Endothelial cell of umbilical vein (primary cell): Measurements from ENCODE around the gene PTPRH. TPM values are rescaled to one million over a fixed set of nuclear protein-coding genes. Genes with fewer than 3 reads are reported as not detected.

ENCODE experiments used
- BruUV-seq: library from RNA; stranded (reverse); fragments of 400-500 nt; replicated peaks from 2 replicates; lab custom pipeline; 2021; lab: Mats Ljungman, UMichigan
- CTCF ChIA-PET: fragments of 300-600, 350-600 bp; sonication (Branson Sonifier 250); formaldehyde crosslinking; loops from one replicate; lab custom pipeline; 2021; ENCODE audit warnings: antibody characterized with exemption, inconsistent platforms; lab: Charles Lee
- POLR2A ChIA-PET: fragments of 300-600, 350-600 bp; sonication (Branson Sonifier 250); formaldehyde crosslinking; loops from one replicate; lab custom pipeline; 2021; ENCODE audit warnings: antibody characterized with exemption, inconsistent platforms; lab: Charles Lee
- DNase-seq: peaks from one replicate; pipeline ENCODE4 v3.0.0-alpha.2; 2011; ENCODE audit warnings: low read depth, low spot score
- FAIRE-seq: peaks from 2 replicates; lab custom pipeline; 2011; peaks lifted over from hg19 to GRCh38; lab: Jason Lieb, UNC
- H2AFZ ChIP-seq: 2 replicates; pipeline ENCODE4 v1.6.0; 2012; ENCODE audit warnings: low read depth, low read length, control low read depth, inconsistent platforms
- H3K27ac ChIP-seq: 2 replicates; pipeline ENCODE4 v1.5.1; 2011; ENCODE audit warnings: low read depth, mild to moderate bottlenecking, control low read depth, low read length, moderate library complexity; ENCODE audit not compliant: insufficient read depth
- H3K27me3 ChIP-seq, 2 experiments: 2 replicates each; pipeline versions ENCODE4 v1.6.0 to v1.6.1; 2011; ENCODE audit warnings: low read length in 2 of 2, mixed read lengths in 1 of 2; ENCODE audit not compliant: control insufficient read depth in 2 of 2, insufficient read depth in 2 of 2
- H3K36me3 ChIP-seq, 2 experiments: 2 replicates in 1 of 2; 3 replicates in 1 of 2; pipeline ENCODE4 v1.5.1; 2011; ENCODE audit warnings: low read length in 2 of 2, mild to moderate bottlenecking in 1 of 2, moderate library complexity in 1 of 2; ENCODE audit not compliant: control insufficient read depth in 2 of 2, insufficient read depth in 2 of 2; ENCODE audit errors: extremely low read depth in 1 of 2
- H3K4me1 ChIP-seq: 3 replicates; pipeline ENCODE4 v1.5.1; 2011; ENCODE audit warnings: mild to moderate bottlenecking, low read length; ENCODE audit not compliant: control insufficient read depth, insufficient read depth; ENCODE audit errors: extremely low read depth
- H3K4me2 ChIP-seq: 2 replicates; pipeline ENCODE4 v1.6.1; 2011; ENCODE audit warnings: low read length, control low read depth, mixed read lengths; ENCODE audit not compliant: insufficient read depth
- H3K4me3 ChIP-seq, 3 experiments: fragments of 200-600 bp in 1 of 3; sonication (generic), shearing (Covaris generic) in 1 of 3; replicated peaks in 1 of 3; 2 replicates each; pipeline ENCODE4 v1.5.1; 2011 to 2016; ENCODE audit warnings: control low read depth in 3 of 3, low read length in 3 of 3, mild to moderate bottlenecking in 2 of 3, inconsistent platforms in 1 of 3, low read depth in 1 of 3, moderate library complexity in 1 of 3; ENCODE audit not compliant: insufficient read depth in 1 of 3
- H3K79me2 ChIP-seq: 2 replicates; pipeline ENCODE4 v1.6.0; 2012; ENCODE audit warnings: low read length, inconsistent platforms; ENCODE audit not compliant: control insufficient read depth, insufficient read depth
- H3K9ac ChIP-seq: replicated peaks from 2 replicates; pipeline ENCODE3; 2011; ENCODE audit warnings: low read length, control low read depth; ENCODE audit not compliant: insufficient read depth; ENCODE audit errors: extremely low read depth
- H3K9me1 ChIP-seq: replicated peaks from 3 replicates; pipeline ENCODE4 v1.6.0; 2011; ENCODE audit warnings: mild to moderate bottlenecking, low read length; ENCODE audit not compliant: control insufficient read depth, insufficient read depth; ENCODE audit errors: extremely low read depth
- H3K9me3 ChIP-seq: replicated peaks from 2 replicates; pipeline ENCODE4 v1.5.1; 2012; ENCODE audit warnings: low read length, inconsistent platforms; ENCODE audit not compliant: control insufficient read depth, insufficient read depth
- H4K20me1 ChIP-seq: replicated peaks from 2 replicates; pipeline ENCODE3; 2011; ENCODE audit warnings: mild to moderate bottlenecking, low read length; ENCODE audit not compliant: control insufficient read depth, insufficient read depth; ENCODE audit errors: extremely low read depth
- CTCF ChIP-seq, 2 donors: IDR thresholded peaks; 1 replicate in 1 of 2; 2 replicates in 1 of 2; pipeline ENCODE4 v1.5.1; 2011; ENCODE audit warnings: low read length in 2 of 2, mild to moderate bottlenecking in 2 of 2, moderate library complexity in 2 of 2, control low read depth in 1 of 2, inconsistent platforms in 1 of 2, low read depth in 1 of 2; ENCODE audit not compliant: insufficient read depth in 1 of 2; ENCODE audit errors: extremely low read depth in 1 of 2
- EZH2 ChIP-seq: IDR thresholded peaks from 2 replicates; pipeline ENCODE4 v1.6.1; 2012; ENCODE audit warnings: borderline replicate concordance, low read depth, mild to moderate bottlenecking, moderate library complexity, low read length, inconsistent platforms; ENCODE audit not compliant: severe bottlenecking
- FOS ChIP-seq: IDR thresholded peaks from 2 replicates; pipeline ENCODE4 v1.6.1; 2011; ENCODE audit warnings: mild to moderate bottlenecking, low read length, moderate library complexity, borderline replicate concordance; ENCODE audit not compliant: insufficient read depth
- GATA2 ChIP-seq: IDR thresholded peaks from 2 replicates; pipeline ENCODE4 v1.7.0; 2011; ENCODE audit warnings: low read depth, mild to moderate bottlenecking, moderate library complexity, mixed read lengths, low read length; ENCODE audit not compliant: insufficient read length, insufficient read depth
- JUN ChIP-seq: IDR thresholded peaks from 2 replicates; pipeline ENCODE4 v1.6.1; 2011; ENCODE audit warnings: borderline replicate concordance, low read depth; ENCODE audit not compliant: insufficient read length, insufficient read depth
- MAX ChIP-seq: IDR thresholded peaks from 2 replicates; pipeline ENCODE4 v1.6.1; 2011; ENCODE audit not compliant: insufficient read depth, insufficient read length
- MYC ChIP-seq: IDR thresholded peaks from one replicate; pipeline ENCODE4 v1.6.1; 2011; ENCODE audit warnings: mild to moderate bottlenecking, low read depth, low read length
- POLR2A ChIP-seq: IDR thresholded peaks from 2 replicates; pipeline ENCODE4 v1.6.1; 2012; ENCODE audit warnings: low read depth, mild to moderate bottlenecking, control low read depth, low read length
- POLR2AphosphoS5 ChIP-seq: IDR thresholded peaks from 2 replicates; pipeline ENCODE4 v1.6.1; 2012; ENCODE audit warnings: low read depth, mild to moderate bottlenecking, control low read depth, low read length, moderate library complexity; ENCODE audit not compliant: insufficient read depth
- dilution Hi-C: fragments of 300-500 bp; cut with MboI; formaldehyde crosslinking; loops from one replicate; pipeline ENCODE4 v1.15.0; 2019; ENCODE audit warnings: low sequenced_read_pairs; ENCODE audit not compliant: extremely low pct_ligation_motif_present
- intact Hi-C: fragments of 100-400 bp; cut with micrococcal nuclease; formaldehyde crosslinking; loops from one replicate; pipeline ENCODE4 v1.10.0; 2022
- polyA plus RNA-seq, 4 experiments: library from polyadenylated mRNA; depleted of rRNA in 3 of 4; stranded (reverse) in 3 of 4; unstranded in 1 of 4; fragments of >200 nt; gene quantifications; 2 replicates each; pipeline versions ENCODE4 v1.2.1 to v1.2.3, GENCODE V29; 2011 to 2012; ENCODE audit warnings: missing spikeins in 1 of 4
- total RNA-seq: library from RNA; stranded (reverse); gene quantifications from 2 replicates; pipeline ENCODE4 v1.2.3, GENCODE V29; 2021

The PTPRH gene
- total and polyA plus RNA-seq, 2 donors (not counting 3 experiments of a cell fraction or from before 2014, with no cell fraction given) = 0.14 to 1.00 TPM

- Histone ChIP-seq H3K9me3 (no peaks in the 10 kb centered on the region), H3K27ac (no peak overlapping the region), H3K9me1 (no peaks in the 10 kb centered on the region), H2AFZ (no peak overlapping the region), H3K36me3 (no peaks in the 10 kb centered on the region), H3K27me3 (no peaks in the 10 kb centered on the region), H4K20me1 (no peaks in the 10 kb centered on the region), H3K4me2 (no peak overlapping the region), H3K4me1 (peaks cover 65% of the 10 kb centered on the region), H3K79me2 (peaks cover 76% of the 10 kb centered on the region), H3K9ac (no peak overlapping the region), H3K4me3 (no peak overlapping the region)
- no TSS peak for BruUV-seq
- intact Hi-C loops = loop anchor here (10.0 kb wide), 1 partner anchor 349 kb away; the partner anchor contains the start of genes ZNF524 and ZNF865
- no peak for FAIRE-seq
- DNase-seq = no peak
- dilution Hi-C loops = no loop called here
- ChIA-PET CTCF (interaction anchor here (1.1 kb wide), 1 partner anchor 9 kb away, joined by 3 read pairs; no protein-coding TSS in a partner anchor), POLR2A (no interaction called here)
- TF ChIP-seq FOS (peak; percentile 28), CTCF (IDR thresholded peaks at IDR 0.05; ENCODE audit: extremely low read depth in 1 of 2, insufficient read depth in 1 of 2, low read depth in 1 of 2, low read length in 2 of 2) (no peak)
These were observed 46.5 kb upstream of the PTPRH start for GRCh38 chr19:55255618-55256423.

- CTCF ChIA-PET = interaction anchor here (0.9 to 1.5 kb wide), 6 partner anchors 26 to 113 kb away, joined by 3 to 5 read pairs (median 4); partner anchors contain the start of gene HSPBP1
- Histone ChIP-seq H3K4me1 (peaks cover 61% of the 10 kb centered on the region), H3K4me2 (peak overlapping the region; percentile 67), H2AFZ (no peak overlapping the region), H3K9me3 (no peaks in the 10 kb centered on the region), H3K27ac (peak overlapping the region; percentile 28), H3K4me3 (peak overlapping the region in 1 of 3 experiments; percentile 37), H3K79me2 (peaks cover 88% of the 10 kb centered on the region), H3K36me3 (no peaks in the 10 kb centered on the region), H3K9me1 (no peaks in the 10 kb centered on the region), H3K27me3 (no peaks in the 10 kb centered on the region), H4K20me1 (no peaks in the 10 kb centered on the region), H3K9ac (no peak overlapping the region)
- dilution Hi-C loops (no loop called here), intact Hi-C loops (loop anchor here (10.0 kb wide), 1 partner anchor 350 kb away; the partner anchor contains the start of genes ZNF524 and ZNF865)
- POLR2A ChIA-PET = no interaction called here
- BruUV-seq = no TSS peak
- no peak for TF ChIP-seq MYC
- no peak for TF ChIP-seq FOS
- TF ChIP-seq POLR2AphosphoS5 = no peak
- no peak for TF ChIP-seq GATA2
- TF ChIP-seq JUN = no peak
- TF ChIP-seq MAX = no peak
- TF ChIP-seq CTCF (IDR thresholded peaks at IDR 0.05; ENCODE audit: extremely low read depth in 1 of 2, insufficient read depth in 1 of 2, low read depth in 1 of 2, low read length in 2 of 2) = no peak
- TF ChIP-seq POLR2A = no peak
- TF ChIP-seq EZH2 = no peak
- FAIRE-seq = no peak
- DNase-seq = no peak
These were observed 45.3 kb upstream of the PTPRH start for GRCh38 chr19:55254625-55254977.
